Stimulated activated CD4-positive, alpha-beta T cell treated with anti-CD3 and anti-CD28 coated beads, Interleukin-12 subunit alpha, Interleukin-12 subunit beta, amount 100 ng/mL, for 24 hours (primary cell): ENCODE measurements around the gene KCNAB1.
A peak's percentile ranks its signal among the peaks of the same experiment; 100 is the strongest.

Source experiments
- DNase-seq, 2 experiments: peaks; one replicate each; pipeline ENCODE4 v3.0.0-alpha.2; 2020; ENCODE audit warnings: low read depth in 2 of 2

Gene KCNAB1

GRCh38 chr3:156371701-156372100, 251.3 kb downstream of the KCNAB1 start:
- no peak for DNase-seq

GRCh38 chr3:156373095-156373494, 252.7 kb downstream of the KCNAB1 start:
- DNase-seq: no peak

DNA sequence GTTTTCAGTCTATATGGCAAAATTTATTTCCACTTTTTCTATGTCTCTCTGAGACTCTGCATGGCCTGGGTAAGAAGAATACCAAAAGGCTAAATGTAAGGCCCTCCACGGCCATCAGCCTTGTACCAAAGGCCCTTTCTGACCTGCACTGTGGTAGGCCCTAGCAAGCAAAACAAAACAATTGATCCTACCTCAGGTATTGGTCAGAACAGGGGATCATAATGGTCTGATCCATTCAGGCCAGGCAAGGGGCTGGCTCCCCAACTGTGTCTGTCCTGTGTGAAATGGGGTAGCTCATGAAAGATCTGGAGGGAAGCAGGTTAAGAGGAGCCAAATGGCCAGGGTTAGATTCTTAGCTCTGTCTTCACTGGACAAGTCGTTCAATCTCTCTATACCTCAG, 253.3 kb downstream of the KCNAB1 start:
- no peak for DNase-seq

GRCh38 chr3:156376199-156376598, 255.8 kb downstream of the KCNAB1 start:
- DNase-seq: no peak

GRCh38 chr3:156377266-156377665, 256.9 kb downstream of the KCNAB1 start:
- no peak for DNase-seq

GRCh38 chr3:156377718-156378117, 257.3 kb downstream of the KCNAB1 start:
- DNase-seq: no peak

GRCh38 chr3:156378871-156379270, 258.5 kb downstream of the KCNAB1 start:
- no peak for DNase-seq

GRCh38 chr3:156379327-156379726, 258.9 kb downstream of the KCNAB1 start:
- DNase-seq: no peak

- no peak for DNase-seq
These were observed 260.9 kb downstream of the KCNAB1 start for GRCh38 chr3:156381253-156381652.

DNA sequence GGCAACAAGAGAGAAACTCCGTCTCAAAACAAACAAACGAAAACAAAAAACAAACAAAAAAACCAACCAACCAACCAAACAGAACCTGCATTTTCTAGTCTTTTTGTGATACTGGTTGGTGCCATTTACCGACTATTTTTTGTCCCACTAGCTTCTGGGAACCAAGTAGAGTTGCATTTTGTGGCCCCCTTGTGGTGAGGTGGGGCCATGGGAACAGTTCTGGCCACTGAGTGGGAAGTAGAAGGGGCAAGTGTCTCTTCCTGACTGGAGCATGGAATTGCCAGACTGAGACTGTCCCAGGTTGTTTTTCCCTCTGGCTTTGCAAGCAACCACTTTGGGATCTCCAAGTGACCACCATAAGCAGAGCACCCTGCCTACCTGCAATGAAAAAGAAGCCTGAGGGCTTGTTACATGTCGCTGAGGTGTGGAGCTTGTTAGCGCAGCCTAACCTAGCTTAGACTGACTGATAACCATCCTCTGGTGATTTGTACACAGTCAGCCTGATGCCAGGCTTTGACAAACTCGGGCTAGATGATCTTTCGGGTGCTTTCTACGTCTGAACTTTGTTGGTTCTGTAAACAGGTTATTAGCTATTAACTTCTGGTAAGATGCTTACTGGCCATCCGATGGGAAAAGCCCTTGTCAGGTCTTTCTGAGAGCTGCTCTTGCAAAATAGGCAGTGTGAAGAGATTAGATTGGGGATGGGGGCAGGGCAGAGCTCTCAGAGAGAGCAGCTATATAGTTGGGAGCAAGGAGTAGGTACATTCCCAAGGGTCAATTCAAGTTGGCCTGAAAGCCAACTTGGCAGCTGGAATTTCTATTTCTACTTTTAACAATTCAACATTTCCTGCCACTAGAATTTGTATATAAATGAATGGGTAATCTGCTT, 262.3 kb downstream of the KCNAB1 start:
- peak in 1 of 2 experiments; percentile 8 for DNase-seq

DNA sequence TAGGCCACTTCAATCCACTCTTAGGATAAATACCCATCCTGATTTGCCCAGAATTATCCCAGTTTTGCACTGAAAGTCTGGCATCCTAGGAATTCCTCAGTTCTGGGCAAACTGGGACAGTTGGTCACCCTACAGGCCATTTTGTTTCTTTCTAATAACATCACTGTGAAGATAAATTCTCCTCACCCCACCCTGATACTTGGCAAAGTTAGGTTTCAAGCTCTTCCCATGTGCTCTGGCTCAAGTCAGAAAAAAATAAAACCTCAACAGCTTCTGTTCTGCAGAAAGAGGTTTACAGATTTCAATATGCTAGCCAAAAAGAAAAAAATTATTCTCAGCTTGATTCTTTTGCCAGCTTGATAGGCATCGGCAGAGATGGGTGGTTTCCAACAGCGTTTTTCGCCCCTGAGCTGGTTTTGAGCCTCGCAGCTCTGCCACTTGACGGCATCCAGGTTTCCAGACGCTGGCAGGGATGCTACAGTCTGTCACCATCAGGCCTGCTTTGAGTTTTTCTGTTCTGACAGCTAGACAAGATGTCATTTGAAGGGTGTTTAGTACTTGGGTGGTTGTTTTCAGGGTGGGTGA, 263.2 kb downstream of the KCNAB1 start:
- DNase-seq: no peak

DNA sequence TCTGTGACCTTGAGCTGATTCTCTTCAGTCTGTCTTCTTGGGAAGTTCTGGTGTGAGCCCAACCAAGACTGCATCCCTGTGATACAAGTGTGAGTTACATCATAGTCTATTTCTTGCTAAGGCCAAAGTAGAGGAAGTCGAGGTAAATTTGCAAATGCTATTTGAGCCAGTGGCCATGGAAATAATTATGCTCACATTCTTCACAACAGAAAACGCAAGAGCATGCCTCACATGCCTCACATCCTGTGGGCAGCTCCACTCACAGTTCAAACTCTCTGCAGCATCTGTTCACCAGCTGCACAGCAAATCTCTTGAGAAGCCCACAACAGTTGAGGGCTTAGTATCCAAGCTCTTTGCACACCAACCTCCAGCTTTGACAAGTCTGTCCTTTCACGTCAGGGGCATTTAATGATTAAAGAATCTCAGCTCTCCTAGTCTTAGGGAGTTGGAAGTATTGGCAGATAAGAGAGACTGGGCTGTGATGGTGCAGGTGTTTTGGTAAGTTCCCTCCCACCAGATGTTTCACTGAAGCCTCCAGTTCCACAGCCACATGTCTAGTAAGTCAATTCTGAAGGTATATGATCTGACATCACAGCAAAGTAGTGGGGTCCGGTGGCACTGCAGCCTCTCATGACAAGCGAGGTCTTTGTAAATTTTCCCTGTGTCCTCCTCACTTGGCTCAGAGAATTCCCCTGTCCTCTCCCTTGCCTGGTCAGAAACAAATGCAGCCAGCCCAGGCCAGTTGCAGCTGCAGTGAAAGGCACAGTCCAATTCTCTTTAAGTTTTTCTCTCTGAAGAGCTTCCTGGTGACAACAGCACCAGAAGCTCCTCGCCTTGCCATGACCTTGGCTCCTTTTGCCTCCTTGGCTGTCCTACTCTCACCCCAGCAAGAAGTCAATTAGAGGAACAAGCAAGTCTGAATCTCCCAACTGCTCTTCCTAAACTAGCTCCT, 268.4 kb downstream of the KCNAB1 start:
- no peak for DNase-seq

GRCh38 chr3:156389449-156389950, 269.1 kb downstream of the KCNAB1 start:
- DNase-seq: no peak

- no peak for DNase-seq
These were observed 270.5 kb downstream of the KCNAB1 start for GRCh38 chr3:156390846-156391245.

GRCh38 chr3:156395961-156396710, 275.8 kb downstream of the KCNAB1 start:
- DNase-seq: no peak

DNA sequence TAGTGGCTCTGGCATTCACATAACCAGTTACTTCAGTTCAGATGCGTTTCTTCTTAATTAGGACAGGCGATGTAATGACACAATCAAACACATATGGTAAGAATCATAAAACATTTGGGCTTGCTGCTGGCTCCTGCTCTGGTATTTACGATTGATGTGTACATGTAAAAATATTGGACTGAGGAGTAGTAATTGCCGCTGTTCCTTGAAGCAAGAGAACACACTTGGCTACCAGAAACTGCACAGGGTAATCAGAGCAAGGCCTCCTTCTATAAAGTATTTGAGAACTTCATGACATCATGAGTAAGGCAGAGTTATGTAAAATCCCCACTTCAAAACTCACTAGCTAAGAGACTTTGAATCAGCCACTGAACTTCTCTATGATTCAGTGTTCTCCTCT, 276.5 kb downstream of the KCNAB1 start:
- no peak for DNase-seq

GRCh38 chr3:156397534-156397933, 277.2 kb downstream of the KCNAB1 start:
- no peak for DNase-seq

- no peak for DNase-seq
These were observed 279.7 kb downstream of the KCNAB1 start for GRCh38 chr3:156400062-156400461.

DNA sequence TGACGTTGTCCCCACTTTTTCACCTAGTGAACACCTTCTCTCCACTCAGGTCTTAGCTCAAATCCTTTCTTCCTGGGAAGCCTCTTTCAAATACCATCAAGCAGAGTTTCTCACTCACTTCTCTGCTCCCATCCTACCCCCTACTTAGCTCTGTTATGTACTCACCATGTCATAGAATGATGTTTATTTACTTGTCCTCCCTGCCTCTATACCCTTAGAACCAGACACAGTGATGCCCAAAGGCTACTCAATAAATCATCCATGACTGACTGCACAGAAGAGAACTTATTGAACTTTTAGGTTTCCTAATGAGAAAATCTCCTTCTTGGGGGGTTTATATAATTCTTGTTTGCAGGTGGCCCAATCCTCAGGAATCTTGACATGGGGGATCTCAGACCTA, 280.4 kb downstream of the KCNAB1 start:
- no peak for DNase-seq

DNA sequence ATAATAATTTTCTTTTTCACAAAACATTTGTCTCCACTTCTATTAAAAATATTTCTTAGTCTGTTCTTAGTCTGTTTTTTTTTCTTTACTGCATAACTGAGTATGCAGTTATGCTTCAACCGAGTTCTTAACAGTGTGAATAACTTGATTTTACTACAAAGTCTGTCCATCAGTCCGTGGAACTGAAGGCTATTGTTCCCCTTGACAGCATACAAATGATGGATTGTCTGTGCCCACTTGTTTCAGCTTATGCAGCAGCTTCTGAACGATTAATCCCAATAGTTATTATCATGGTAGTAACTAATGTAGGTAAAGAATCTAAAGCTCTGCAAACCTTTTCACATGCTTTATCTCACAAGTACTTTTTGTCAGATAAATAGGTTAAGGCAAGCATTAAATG, 283.8 kb downstream of the KCNAB1 start:
- DNase-seq: no peak

DNA sequence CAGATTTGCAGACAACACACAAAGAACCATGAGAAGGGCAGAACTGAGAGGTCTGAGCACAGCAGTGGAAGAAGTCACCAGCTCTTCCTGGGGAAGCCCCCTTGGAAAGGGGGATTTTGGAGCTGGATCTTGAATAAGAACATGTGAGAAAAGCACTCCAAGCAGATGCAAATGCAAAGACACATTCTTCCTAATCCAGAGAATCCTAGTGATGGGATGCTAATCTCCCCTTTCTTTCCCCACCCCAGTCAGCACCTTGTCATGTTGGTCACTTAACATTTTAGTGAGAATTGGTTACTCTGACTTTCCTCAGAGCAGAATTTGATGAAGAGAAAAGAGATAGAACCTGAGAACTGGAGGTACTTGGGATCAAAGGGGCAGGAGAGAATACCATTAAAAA, 286.0 kb downstream of the KCNAB1 start:
- DNase-seq: no peak
